SK-N-SH (cell line): ENCODE data around the gene LMTK2. TPM values are rescaled to one million over a fixed set of nuclear protein-coding genes. Genes with fewer than 3 reads are reported as not detected.

Source experiments
- CTCF ChIA-PET: fragments of 300-600, 350-600 bp; formaldehyde crosslinking; extraction: SDS; loops from one replicate; lab custom pipeline; 2021; lab: Yijun Ruan, JAX
- POLR2A ChIA-PET: fragments of 350-600 bp; sonication (Branson Sonifier 250); formaldehyde crosslinking; extraction: SDS; loops from one replicate; lab custom pipeline; 2020; ENCODE audit warnings: antibody characterized with exemption, inconsistent platforms; lab: Yijun Ruan, JAX
- DNase-seq: peaks from one replicate; pipeline ENCODE4 v3.0.0; 2012
- H2AFZ ChIP-seq: fragments of 200-600 bp; sonication (generic); 2 replicates; pipeline ENCODE4 v1.8.1; 2016; ENCODE audit warnings: antibody characterized with exemption, mild to moderate bottlenecking, low read depth
- H3F3A ChIP-seq: fragments of 200-600 bp; sonication (generic); replicated peaks from 2 replicates; pipeline ENCODE3; 2016; ENCODE audit warnings: antibody characterized with exemption, mild to moderate bottlenecking; ENCODE audit not compliant: insufficient read depth
- H3K27ac ChIP-seq, 2 experiments: fragments of 200-500 bp in 1 of 2; fragments of 200-600 bp in 1 of 2; sonication (Bioruptor generic) in 1 of 2; sonication (generic), shearing (Covaris generic) in 1 of 2; 2 replicates each; pipeline versions ENCODE4 v1.5.1 to v1.6.1; 2014 to 2016; ENCODE audit warnings: low read depth in 2 of 2, inconsistent platforms in 1 of 2, low read length in 1 of 2, mild to moderate bottlenecking in 1 of 2, mixed read lengths in 1 of 2
- H3K27me3 ChIP-seq: fragments of 200-600 bp; sonication (generic), shearing (Covaris generic); 2 replicates; pipeline ENCODE4 v1.6.1; 2016; ENCODE audit warnings: mixed run types; ENCODE audit not compliant: insufficient read depth
- H3K36me3 ChIP-seq, 2 experiments: fragments of 200-500 bp in 1 of 2; fragments of 200-600 bp in 1 of 2; sonication (Bioruptor generic) in 1 of 2; sonication (generic) in 1 of 2; replicated peaks in 1 of 2; 2 replicates each; pipeline versions ENCODE3 to v1.5.1; 2014 to 2016; ENCODE audit warnings: low read length in 1 of 2, mild to moderate bottlenecking in 1 of 2; ENCODE audit not compliant: insufficient read depth in 2 of 2, control insufficient read depth in 1 of 2
- H3K4me1 ChIP-seq, 2 experiments: fragments of 200-500 bp in 1 of 2; fragments of 200-600 bp in 1 of 2; sonication (Bioruptor generic) in 1 of 2; sonication (generic), shearing (Covaris generic) in 1 of 2; 2 replicates each; pipeline versions ENCODE4 v1.5.1 to v1.6.1; 2014 to 2016; ENCODE audit warnings: low read depth in 1 of 2, low read length in 1 of 2, mixed run types in 1 of 2; ENCODE audit not compliant: insufficient read depth in 2 of 2, control insufficient read depth in 1 of 2
- H3K4me2 ChIP-seq: fragments of 200-600 bp; sonication (generic), shearing (Covaris generic); 2 replicates; pipeline ENCODE4 v1.6.1; 2017; ENCODE audit warnings: mixed run types
- H3K4me3 ChIP-seq, 2 experiments: fragments of 200-500 bp in 1 of 2; fragments of 200-600 bp in 1 of 2; sonication (Bioruptor generic) in 1 of 2; sonication (generic), shearing (Covaris generic) in 1 of 2; 2 replicates each; pipeline versions ENCODE4 v1.5.1 to v1.8.1; 2014 to 2016; ENCODE audit warnings: low read depth in 2 of 2, inconsistent platforms in 1 of 2, low read length in 1 of 2, mild to moderate bottlenecking in 1 of 2, mixed read lengths in 1 of 2, moderate library complexity in 1 of 2
- H3K79me2 ChIP-seq: fragments of 200-600 bp; sonication (generic); 2 replicates; pipeline ENCODE4 v1.8.1; 2017; ENCODE audit warnings: mild to moderate bottlenecking; ENCODE audit not compliant: insufficient read depth
- H3K9ac ChIP-seq: fragments of 200-600 bp; sonication (generic); 2 replicates; pipeline ENCODE4 v1.6.1; 2017; ENCODE audit warnings: mixed run types
- H3K9me2 ChIP-seq: fragments of 200-600 bp; sonication (generic); 2 replicates; pipeline ENCODE4 v1.6.1; 2017; ENCODE audit warnings: mixed run types
- H3K9me3 ChIP-seq: fragments of 200-600 bp; sonication (generic); 2 replicates; pipeline ENCODE4 v1.6.1; 2017; ENCODE audit warnings: mixed run types, mild to moderate bottlenecking, moderate library complexity
- H4K20me1 ChIP-seq: fragments of 200-600 bp; sonication (generic); 2 replicates; pipeline ENCODE4 v1.6.1; 2017; ENCODE audit warnings: mild to moderate bottlenecking, mixed run types; ENCODE audit not compliant: insufficient read depth
- CTCF ChIP-seq: fragments of 200-600 bp; sonication (generic); IDR thresholded peaks from 2 replicates; pipeline ENCODE4 v1.6.1; 2017; ENCODE audit warnings: antibody characterized with exemption, mild to moderate bottlenecking, moderate library complexity
- ELF1 ChIP-seq: IDR thresholded peaks from 2 replicates; pipeline ENCODE4 v1.4.0; 2012
- EP300 ChIP-seq, 2 experiments: IDR thresholded peaks; 2 replicates each; pipeline versions ENCODE4 v1.4.0 to v1.6.1; 2012; ENCODE audit warnings: borderline replicate concordance in 1 of 2, low read depth in 1 of 2, low read length in 1 of 2
- EZH2phosphoT487 ChIP-seq: fragments of 200-600 bp; sonication (generic); IDR thresholded peaks from 2 replicates; pipeline ENCODE4 v1.6.1; 2017; ENCODE audit warnings: low read depth, mixed run types, mild to moderate bottlenecking, antibody characterized with exemption, moderate library complexity, borderline replicate concordance
- FOSL2 ChIP-seq: IDR thresholded peaks from 2 replicates; pipeline ENCODE4 v1.4.0; 2012; ENCODE audit warnings: low read depth, mild to moderate bottlenecking, moderate library complexity, borderline replicate concordance
- FOXJ3 ChIP-seq: sonication (generic); formaldehyde crosslinking; IDR thresholded peaks from 2 replicates; pipeline ENCODE4 v1.5.1; 2020; ENCODE audit warnings: mild to moderate bottlenecking, missing genetic modification reagents
- FOXM1 ChIP-seq: IDR thresholded peaks from 2 replicates; pipeline ENCODE4 v1.4.0; 2012; ENCODE audit warnings: low read depth, mild to moderate bottlenecking
- GABPA ChIP-seq: IDR thresholded peaks from 2 replicates; pipeline ENCODE4 v1.4.0; 2012; ENCODE audit warnings: low read depth, mild to moderate bottlenecking
- GATA2 ChIP-seq: sonication (generic); formaldehyde crosslinking; IDR thresholded peaks from 2 replicates; pipeline ENCODE4 v1.5.0; 2020; ENCODE audit warnings: mild to moderate bottlenecking, missing genetic modification reagents
- NRF1 ChIP-seq: IDR thresholded peaks from 2 replicates; pipeline ENCODE4 v1.6.1; 2012; ENCODE audit warnings: low read depth, mild to moderate bottlenecking, low read length
- PBX3 ChIP-seq: IDR thresholded peaks from 2 replicates; pipeline ENCODE4; 2012
- RAD21 ChIP-seq: IDR thresholded peaks from 2 replicates; pipeline ENCODE4 v1.6.1; 2012; ENCODE audit warnings: mild to moderate bottlenecking, low read length
- RCOR1 ChIP-seq: fragments of 150-350 bp; IDR thresholded peaks from 2 replicates; pipeline ENCODE4 v1.6.1; 2017; ENCODE audit warnings: antibody characterized with exemption, low read length
- SIN3A ChIP-seq: IDR thresholded peaks from 2 replicates; pipeline ENCODE4 v1.6.1; 2012; ENCODE audit warnings: low read depth, mild to moderate bottlenecking, low read length, moderate library complexity, borderline replicate concordance
- SMC3 ChIP-seq: IDR thresholded peaks from 2 replicates; pipeline ENCODE4 v1.6.1; 2012; ENCODE audit warnings: low read depth, low read length, improper control_type of control experiment
- TEAD4 ChIP-seq: IDR thresholded peaks from 2 replicates; pipeline ENCODE4 v1.4.0; 2012; ENCODE audit warnings: mild to moderate bottlenecking, borderline replicate concordance; ENCODE audit not compliant: insufficient read depth
- USF2 ChIP-seq: fragments of 150-350 bp; IDR thresholded peaks from 2 replicates; pipeline ENCODE4 v1.6.1; 2017; ENCODE audit warnings: antibody characterized with exemption, low read length, low read depth, borderline replicate concordance
- YY1 ChIP-seq: IDR thresholded peaks from 2 replicates; pipeline ENCODE4 v1.4.0; 2012; ENCODE audit warnings: low read depth, mild to moderate bottlenecking
- WGBS: methylation state at CpG from one replicate; pipeline ENCODE4 v1.1.6; 2017; ENCODE audit warnings: low lambda C conversion rate; 5-methylcytosine and 5-hydroxymethylcytosine counted together
- polyA plus RNA-seq, 3 experiments: library from polyadenylated mRNA; depleted of rRNA; stranded (reverse); fragments of >200 nt; gene quantifications; 2 replicates each; pipeline ENCODE4 v1.2.3, GENCODE V29; 2012
- TF ChIP-seq, protein P1 (sequence below): IDR thresholded peaks from 2 replicates; pipeline ENCODE4 v1.4.0; 2012; ENCODE audit warnings: low read depth

Gene LMTK2
- polyA plus RNA-seq, 1 of the 3 experiments (the other 2 are of a cell fraction): 9.0 TPM

- ChIA-PET POLR2A (interaction anchor here (0.6 kb wide), 1 partner anchor 721 kb away, joined by 3 read pairs; no protein-coding TSS in a partner anchor), CTCF (interaction anchor here (1.0 to 1.1 kb wide), 2 partner anchors 42 to 105 kb away, joined by 4 to 7 read pairs; no protein-coding TSS in a partner anchor)
- Histone ChIP-seq H3K9me3 (no peaks in the 10 kb centered on the region), H3K4me1 (peaks cover 2 to 22% of the 10 kb centered on the region in 2 experiments; a peak in 2 of 4 replicates), H3K9ac (no peak overlapping the region), H3F3A (no peaks in the 10 kb centered on the region), H3K4me2 (no peak overlapping the region), H3K9me2 (no peaks in the 10 kb centered on the region), H4K20me1 (no peaks in the 10 kb centered on the region), H3K27me3 (no peaks in the 10 kb centered on the region), H2AFZ (no peak overlapping the region), H3K27ac (no peak overlapping the region; a peak in 1 of 4 replicates), H3K4me3 (no peak overlapping the region), H3K36me3 (no peaks in the 10 kb centered on the region), H3K79me2 (peaks cover 29% of the 10 kb centered on the region; the same call in 1 of the 2 replicates)
- no peak for DNase-seq
- TF ChIP-seq TEAD4 (no peak), FOSL2 (peak; percentile 10; the same call in 1 of the 2 replicates), EZH2phosphoT487 (no peak)
- WGBS: 90% methylated on average over 13 of the region's 13 CpGs
Observed at GRCh38 chr7:98126311-98127142, 19.9 kb downstream of the LMTK2 start.

DNA sequence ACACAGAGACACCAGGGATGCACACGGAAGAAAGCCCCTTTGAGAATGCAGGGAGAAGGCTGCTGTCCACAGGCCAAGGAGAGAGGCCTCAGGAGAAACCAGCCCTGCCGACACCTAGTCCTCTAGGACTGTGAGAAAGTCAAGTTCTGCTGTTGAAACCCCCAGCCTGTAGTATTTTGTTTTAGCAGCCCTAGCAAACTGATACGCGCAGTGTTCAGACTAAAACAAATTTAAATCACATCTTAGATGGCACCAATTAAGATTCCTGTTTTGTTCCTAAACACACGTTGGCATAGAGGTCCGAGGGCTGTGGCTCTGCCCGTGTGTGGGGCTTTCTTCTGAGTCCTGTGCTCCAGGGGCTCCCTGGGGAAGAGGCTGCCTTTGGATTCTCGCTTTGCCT is 21.7 kb downstream of the LMTK2 start:
- no peak overlapping the region for H3K4me2 ChIP-seq
- H3K79me2 ChIP-seq: peaks cover 18% of the 10 kb centered on the region; the same call in 1 of the 2 replicates
- TF ChIP-seq FOXM1 (no peak), RCOR1 (no peak), USF2 (no peak), YY1 (no peak), RAD21 (no peak), GATA2 (CRISPR knock-in tag) (no peak), NRF1 (no peak), CTCF (no peak), PBX3 (no peak), ELF1 (no peak), EP300 (IDR thresholded peaks at IDR 0.05; ENCODE audit: borderline replicate concordance in 1 of 2, low read depth in 1 of 2, low read length in 1 of 2) (no peak), SIN3A (no peak), SMC3 (no peak), FOXJ3 (no peak), GABPA (no peak)
- TF ChIP-seq, protein P1, sequence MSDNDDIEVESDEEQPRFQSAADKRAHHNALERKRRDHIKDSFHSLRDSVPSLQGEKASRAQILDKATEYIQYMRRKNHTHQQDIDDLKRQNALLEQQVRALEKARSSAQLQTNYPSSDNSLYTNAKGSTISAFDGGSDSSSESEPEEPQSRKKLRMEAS: no peak
- H3K27ac ChIP-seq: no peak overlapping the region
- no peak overlapping the region for H2AFZ ChIP-seq
- DNase-seq: no peak
- no peaks in the 10 kb centered on the region for H3K9me3 ChIP-seq
- no peak overlapping the region for H3K4me3 ChIP-seq
- H3K9ac ChIP-seq: no peak overlapping the region
- CTCF ChIA-PET: interaction anchor here (0.6 to 9.5 kb wide), 3 partner anchors 31 to 107 kb away, joined by 3 to 126 read pairs (median 5); no protein-coding TSS in a partner anchor
- peaks cover 13 to 17% of the 10 kb centered on the region in 2 experiments; a peak in 3 of 4 replicates for H3K4me1 ChIP-seq
- WGBS: 89% methylated on average over 8 of the region's 8 CpGs
- POLR2A ChIA-PET: no interaction called here
- no peaks in the 10 kb centered on the region for H3K27me3 ChIP-seq
- no peaks in the 10 kb centered on the region for H3K36me3 ChIP-seq
- peaks cover under 1% of the 10 kb centered on the region for H3F3A ChIP-seq
- no peaks in the 10 kb centered on the region for H3K9me2 ChIP-seq
- H4K20me1 ChIP-seq: no peaks in the 10 kb centered on the region
